GM18870 (cell line): ENCODE measurements around the gene ARPC5L.

Source experiments
- ATAC-seq: cut with Tn5 transposase; IDR thresholded peaks from one replicate; pipeline ENCODE4 v1.9.1; 2021; ENCODE audit warnings: moderate library complexity; ENCODE audit not compliant: unreplicated experiment

The ARPC5L gene

DNA sequence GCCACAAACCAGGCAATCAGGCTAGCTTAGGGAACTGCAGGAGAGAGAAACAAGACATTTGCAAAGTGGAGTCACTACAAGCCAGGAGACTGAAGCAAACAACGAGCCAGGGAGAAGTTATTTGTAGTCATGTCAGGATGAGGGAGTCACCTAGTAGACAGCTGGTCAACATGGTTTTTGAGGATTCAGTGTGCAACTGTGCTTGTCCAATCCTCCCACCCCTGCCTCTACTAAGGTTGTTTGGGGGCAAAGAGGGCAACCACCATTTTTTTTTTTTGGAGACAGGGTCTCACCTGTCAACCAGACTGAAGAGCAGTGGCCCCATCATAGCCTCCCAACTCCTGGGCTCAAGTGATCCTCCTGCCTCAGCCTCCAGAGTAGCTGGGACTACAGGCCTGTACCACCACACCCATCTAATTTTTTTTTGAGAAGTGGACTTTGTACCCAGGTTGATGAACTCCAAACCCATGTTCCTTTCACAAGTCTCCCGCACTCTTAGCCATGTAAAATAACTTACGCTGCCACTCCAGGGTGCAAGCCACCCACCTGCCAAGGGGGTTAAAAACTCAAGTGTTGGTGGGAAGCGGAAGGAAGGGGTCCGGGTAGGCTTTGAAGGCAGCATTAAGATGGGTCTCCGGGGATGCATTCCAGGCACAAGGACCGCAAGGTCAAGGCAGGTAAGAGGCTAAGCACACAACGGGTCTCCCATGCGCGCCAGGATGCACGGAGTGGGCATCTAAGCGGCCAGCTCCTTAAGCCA lies 1.2 kb upstream of the ARPC5L start:
- no peak for ATAC-seq

DNA sequence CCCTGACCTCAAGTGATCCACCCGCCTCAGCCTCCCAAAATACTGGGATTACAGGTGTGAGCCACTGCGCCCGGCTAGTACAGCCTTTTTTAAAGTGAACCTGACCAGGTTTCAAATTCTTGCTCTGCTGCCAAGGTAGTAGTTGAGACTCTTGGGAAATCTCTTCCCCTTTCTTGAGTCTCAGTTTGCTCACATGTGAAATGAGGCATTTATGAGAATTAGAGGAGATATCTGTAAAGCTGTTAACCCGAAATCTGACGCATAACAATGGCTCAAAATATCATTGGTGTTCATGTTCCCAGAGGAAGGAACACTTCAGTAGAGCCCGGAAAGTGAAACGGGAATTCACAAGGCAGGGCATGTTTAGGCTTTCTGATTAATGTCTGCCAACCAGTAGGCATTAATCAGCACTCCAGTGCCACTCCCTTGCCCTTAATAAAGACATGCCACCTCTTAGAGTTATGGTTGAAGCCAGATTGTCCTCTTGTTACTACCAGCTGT lies 1.5 kb downstream of the ARPC5L start:
- no peak for ATAC-seq

DNA sequence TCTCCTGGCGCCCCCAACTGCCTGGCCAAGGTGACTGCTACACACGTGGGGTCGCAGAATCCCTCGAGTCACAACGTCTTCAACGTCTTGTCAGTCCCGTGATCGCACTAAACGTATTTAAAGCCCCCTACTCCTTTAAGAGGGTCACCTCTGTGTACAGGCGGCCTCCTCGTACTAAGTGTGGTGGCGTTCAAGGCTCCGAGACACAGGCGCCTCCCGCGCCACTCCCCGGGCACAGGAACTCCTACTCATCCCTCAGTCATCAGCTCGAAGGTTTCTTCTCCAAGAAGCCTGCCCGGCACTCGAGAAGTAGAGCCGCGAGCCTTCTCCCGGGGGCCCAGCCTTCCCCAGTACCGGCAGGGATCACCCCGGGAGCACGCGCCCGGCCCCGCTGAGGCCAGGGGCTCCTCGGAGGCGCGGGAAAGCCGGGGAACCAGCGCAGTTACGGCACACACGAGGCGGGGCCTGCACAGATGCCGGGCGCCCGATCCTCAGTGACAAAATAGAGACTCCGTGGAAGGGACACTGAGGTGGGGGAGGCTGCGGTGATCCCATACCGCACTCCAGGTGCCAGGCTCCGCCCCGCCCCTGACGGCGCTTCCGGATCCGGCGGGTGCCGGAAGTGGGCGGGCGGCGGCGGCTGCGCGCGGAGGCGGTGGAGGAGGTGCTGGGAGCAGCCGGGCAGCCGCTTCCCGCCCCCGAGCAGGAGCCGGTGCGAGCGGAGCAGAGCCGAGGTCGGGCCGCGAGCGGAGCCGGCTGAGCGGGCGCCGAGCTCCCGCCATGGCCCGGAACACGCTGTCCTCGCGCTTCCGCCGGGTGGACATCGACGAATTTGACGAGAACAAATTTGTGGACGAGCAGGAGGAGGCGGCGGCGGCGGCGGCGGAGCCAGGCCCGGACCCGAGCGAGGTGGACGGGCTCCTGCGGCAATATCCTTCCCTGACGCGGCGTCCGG lies 6.9 kb downstream of the ARPC5L start:
- ATAC-seq, result no peak

DNA sequence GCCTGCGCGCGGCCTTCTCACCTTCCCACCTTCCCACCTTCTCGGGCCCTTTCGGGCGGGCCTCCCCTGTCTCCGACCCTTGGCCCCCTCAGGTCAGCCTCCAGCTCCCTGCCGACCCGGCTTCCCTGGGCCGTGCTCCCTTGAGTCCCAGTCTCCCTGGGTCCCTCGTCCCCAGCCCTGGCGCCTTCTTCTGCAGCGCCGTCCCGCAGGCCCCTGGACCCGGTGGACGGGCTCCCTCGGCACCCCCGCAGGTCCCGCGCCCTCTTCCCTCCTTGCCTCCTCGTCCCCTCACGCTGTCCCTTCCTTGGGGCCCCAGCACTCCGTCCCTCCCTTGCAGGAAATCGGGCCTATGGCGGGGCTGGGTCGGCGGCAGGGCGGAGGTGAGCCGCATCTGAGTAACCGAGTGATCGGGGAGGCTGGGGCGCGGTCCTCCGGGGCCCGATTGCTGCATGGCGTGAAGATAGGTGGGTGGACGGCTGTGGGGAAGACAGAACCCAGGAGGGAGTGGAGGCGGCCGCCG lies 7.6 kb downstream of the ARPC5L start:
- no peak for ATAC-seq

GRCh38 chr9:124869986-124870560 lies 8.1 kb downstream of the ARPC5L start:
- ATAC-seq, result peak; percentile 55

DNA sequence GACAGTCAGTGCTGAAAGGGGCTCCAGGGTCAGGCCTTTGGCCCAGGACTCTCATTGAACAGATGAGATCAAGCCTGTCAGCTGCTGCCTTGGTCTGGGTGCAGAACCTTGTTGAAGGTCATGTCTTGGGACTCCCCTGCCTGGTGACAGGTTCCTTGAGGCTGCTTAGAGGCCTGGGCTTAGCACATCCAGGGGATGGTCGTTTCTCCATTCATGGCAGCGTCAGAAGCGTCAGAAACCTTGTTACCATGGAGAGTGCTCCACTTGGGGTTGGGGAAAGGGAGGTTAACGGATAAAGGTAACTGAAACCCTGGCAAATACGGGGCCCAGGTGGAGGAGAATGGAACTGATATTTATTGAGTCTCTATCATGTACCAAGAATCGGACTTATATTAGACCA lies 8.8 kb downstream of the ARPC5L start:
- ATAC-seq, result no peak

GRCh38 chr9:124871156-124871561 lies 9.2 kb downstream of the ARPC5L start:
- no peak for ATAC-seq

GRCh38 chr9:124873664-124874063 lies 11.7 kb downstream of the ARPC5L start:
- ATAC-seq, result no peak

DNA sequence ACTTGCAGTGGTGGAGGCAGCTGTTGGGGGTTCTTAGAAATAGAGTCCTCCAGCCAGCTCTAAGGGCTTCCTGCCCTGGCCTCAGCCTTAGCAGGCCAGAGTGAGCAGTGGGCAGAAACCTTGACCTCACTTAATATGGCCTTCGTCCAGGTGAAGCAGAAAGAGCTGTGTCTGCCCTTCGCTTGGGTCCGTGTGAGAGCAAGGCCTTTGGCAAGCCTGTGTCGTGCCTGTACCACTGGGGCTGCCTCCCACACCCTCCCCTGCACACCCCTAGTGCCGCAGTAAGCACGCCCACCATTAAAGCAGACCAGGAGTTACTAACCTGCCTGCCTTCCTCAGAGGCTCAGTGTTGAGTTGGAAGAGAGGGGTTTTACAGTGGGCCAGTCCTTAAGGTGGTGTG lies 13.6 kb downstream of the ARPC5L start:
- no peak for ATAC-seq

DNA sequence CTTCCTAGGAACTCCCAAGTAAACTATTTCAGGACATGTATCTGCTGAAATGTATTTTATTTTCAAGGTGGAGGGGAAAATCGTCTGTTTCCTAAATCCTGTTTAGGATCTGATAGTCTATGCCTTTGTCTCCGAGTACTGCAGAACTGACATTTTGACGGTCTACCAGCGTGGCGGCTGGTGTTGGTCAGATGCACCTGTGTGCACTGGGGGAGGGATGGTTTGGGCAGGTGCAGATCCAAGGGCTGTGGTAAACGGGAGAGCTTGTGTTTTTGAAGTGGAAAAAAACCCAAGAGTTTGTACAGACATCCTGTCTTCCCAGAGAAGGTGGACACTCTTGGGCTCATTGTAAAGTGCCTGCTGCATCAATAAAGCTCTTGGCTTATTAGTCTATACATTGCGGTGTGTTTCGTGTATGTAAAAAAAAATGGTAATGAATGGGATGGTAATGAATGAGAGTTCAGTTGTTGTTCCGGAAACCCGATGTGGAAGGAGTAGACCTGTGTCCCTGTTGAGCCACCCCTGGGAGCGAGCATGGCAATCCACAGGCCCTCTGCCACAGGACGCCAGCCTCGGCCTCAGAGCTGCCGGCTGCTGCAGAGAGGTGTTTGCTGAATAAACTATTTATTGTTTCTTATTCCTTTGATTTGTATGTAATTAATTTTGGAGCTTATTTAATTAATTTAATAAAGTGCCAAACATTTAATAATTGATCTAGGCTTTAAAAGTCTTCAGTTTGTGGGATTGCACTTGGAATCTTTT lies 15.3 kb downstream of the ARPC5L start:
- ATAC-seq, result no peak

DNA sequence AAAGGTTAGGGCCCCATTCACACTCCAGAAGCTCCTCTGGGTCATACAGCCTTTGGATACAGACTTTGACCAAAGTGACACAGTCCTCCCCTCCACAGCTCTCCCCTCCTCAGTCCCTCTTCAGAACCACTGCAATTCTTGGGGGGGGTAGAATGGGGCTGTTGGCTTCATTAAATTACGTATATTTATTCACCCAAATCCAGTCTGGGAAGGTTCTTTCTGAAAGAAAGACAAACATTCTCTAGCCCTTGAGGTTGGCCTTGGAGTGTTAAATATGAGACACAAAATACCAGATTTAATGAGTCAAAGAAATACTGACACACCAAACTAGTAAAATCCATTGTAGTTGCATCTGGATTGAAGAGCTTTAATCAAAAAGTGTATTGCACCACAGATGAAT lies 16.1 kb downstream of the ARPC5L start:
- no peak for ATAC-seq

DNA sequence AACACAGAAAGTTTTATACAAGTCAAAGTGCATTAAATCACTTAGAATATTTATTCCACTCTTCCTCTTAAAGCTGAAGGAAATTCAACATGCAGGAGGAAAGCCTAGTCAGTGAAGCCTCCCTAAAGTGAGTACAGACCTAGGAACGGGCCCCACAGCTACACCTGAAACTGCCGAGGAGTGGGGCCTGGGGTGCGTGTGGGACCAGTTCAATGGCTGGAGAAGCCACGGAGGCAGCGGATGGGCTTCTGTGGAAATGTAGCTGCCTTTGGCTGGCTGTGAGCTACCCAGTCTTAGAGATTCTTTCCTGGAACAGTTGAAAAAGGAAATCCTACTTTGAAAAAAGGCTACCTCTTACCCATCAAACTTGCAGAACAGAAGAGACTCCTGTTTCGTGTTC lies 16.6 kb downstream of the ARPC5L start:
- no peak for ATAC-seq

GRCh38 chr9:124879226-124879625 lies 17.3 kb downstream of the ARPC5L start:
- ATAC-seq, result no peak

GRCh38 chr9:124880501-124880900 lies 18.6 kb downstream of the ARPC5L start:
- no peak for ATAC-seq

- no peak for ATAC-seq
Observed at GRCh38 chr9:124881138-124881743, 19.3 kb downstream of the ARPC5L start.

- no peak for ATAC-seq
Observed at GRCh38 chr9:124882231-124882630, 20.3 kb downstream of the ARPC5L start.

DNA sequence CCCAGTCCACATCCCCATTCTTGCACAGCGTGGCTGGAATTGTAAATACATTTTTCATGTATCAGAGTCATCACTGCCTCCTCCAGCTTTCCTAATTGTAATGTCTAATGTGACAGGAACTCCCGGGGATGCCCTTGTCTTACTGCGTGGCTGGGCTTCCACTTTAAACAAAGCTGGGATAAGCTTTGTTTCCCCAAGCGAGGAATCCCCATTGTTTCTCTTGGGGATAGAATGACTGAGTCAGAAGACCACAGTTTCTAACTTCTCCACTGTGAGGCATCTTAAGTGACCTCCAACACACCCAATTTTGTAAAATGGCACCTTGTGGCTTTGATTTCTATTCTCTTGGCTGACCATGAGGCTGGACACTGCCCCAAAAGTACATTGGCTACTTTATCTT lies 22.4 kb downstream of the ARPC5L start:
- ATAC-seq, result no peak

DNA sequence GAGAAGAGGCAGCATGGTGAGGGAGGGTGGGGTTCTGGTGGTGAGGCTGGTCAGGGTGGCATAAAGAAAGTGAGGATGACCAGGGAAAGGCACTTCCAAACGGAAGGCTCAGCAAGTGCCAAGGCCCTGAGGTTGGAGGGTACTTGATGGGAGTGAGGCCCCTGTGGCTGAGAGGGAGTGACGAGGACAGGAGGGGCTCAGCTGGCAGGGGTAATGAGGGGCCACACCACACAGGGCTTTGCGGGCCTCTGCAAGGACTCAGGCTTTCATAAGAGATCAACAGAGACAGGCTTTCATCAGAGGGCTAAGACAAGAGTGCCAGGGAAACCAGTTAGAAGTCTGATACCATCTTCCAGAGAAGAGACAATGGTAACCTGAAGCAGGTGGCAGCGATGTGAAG lies 23.6 kb downstream of the ARPC5L start:
- ATAC-seq, result no peak

GRCh38 chr9:124886461-124886860 lies 24.5 kb downstream of the ARPC5L start:
- ATAC-seq, result no peak

DNA sequence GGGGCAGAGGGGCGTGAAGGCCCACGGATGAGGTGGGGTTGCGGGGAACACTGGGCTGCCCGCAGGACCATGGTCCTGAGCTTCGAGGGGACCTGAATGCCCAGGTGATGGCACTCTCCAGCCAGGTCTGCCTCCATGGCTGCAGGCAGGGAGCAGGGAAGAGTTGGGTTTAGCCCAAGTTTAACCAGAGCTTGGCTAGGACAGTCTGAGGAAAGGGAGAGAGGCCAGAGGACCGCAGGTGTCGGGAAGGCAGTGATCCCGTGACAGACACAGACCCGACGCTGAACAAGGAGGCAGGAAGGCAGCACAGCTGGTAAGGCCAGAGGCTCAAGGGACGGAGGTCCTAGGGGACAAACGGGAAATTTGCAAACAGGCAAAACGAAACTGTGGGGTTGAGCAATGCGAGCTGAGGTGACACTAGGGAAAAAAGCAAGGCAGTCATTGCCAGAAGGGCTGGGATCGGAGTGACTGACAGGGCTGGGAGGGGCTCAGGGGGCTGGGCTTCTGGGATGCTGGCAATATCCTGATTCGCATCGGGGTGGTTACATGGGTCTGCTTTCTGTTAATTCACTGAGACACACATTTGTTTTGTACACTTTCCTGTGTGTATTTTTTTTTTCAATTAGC lies 25.0 kb downstream of the ARPC5L start:
- ATAC-seq, result no peak
